ENCODE measurements around the gene USP53.
"Not testable (repeated sequence)": the region's sequence is repeated elsewhere in the genome, so short reads cannot be mapped to it uniquely, and the experiment has no call there.

The USP53 gene

DNA sequence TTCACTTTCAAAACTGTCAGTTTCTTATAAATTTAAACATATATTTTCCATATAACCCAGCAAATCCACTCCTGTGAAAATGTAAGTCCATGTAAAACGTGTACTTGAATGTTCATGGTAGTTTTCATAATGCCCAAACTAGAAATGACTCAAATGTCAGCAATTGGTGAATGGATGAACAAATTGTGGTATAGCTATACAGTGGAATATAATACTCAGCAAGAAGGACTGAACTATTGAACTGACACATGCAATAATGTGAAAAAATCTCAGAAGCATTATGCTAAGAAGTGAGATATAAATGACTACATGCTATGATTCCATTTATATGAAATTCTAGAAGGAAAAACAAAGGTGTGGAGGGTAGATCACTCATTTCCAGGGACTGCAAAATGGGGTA, 52.2 kb downstream of the USP53 start:
- no peak for DNase-seq
- Histone ChIP-seq H3K9me3 (ENCODE audit: severe bottlenecking) (no peaks in the 10 kb centered on the region), H3K27ac (no peak overlapping the region), H3K27me3 (ENCODE audit: insufficient read depth, low read depth, severe bottlenecking) (no peaks in the 10 kb centered on the region), H3K4me3 (ENCODE audit: low read depth, low read length) (no peak overlapping the region), H3K36me3 (peaks cover 2% of the 10 kb centered on the region; the same call in 1 of the 2 replicates)
- TF ChIP-seq, protein P1, sequence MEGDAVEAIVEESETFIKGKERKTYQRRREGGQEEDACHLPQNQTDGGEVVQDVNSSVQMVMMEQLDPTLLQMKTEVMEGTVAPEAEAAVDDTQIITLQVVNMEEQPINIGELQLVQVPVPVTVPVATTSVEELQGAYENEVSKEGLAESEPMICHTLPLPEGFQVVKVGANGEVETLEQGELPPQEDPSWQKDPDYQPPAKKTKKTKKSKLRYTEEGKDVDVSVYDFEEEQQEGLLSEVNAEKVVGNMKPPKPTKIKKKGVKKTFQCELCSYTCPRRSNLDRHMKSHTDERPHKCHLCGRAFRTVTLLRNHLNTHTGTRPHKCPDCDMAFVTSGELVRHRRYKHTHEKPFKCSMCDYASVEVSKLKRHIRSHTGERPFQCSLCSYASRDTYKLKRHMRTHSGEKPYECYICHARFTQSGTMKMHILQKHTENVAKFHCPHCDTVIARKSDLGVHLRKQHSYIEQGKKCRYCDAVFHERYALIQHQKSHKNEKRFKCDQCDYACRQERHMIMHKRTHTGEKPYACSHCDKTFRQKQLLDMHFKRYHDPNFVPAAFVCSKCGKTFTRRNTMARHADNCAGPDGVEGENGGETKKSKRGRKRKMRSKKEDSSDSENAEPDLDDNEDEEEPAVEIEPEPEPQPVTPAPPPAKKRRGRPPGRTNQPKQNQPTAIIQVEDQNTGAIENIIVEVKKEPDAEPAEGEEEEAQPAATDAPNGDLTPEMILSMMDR (IDR thresholded peaks at IDR 0.05; ENCODE audit: low read depth, low read length), result no peak

DNA sequence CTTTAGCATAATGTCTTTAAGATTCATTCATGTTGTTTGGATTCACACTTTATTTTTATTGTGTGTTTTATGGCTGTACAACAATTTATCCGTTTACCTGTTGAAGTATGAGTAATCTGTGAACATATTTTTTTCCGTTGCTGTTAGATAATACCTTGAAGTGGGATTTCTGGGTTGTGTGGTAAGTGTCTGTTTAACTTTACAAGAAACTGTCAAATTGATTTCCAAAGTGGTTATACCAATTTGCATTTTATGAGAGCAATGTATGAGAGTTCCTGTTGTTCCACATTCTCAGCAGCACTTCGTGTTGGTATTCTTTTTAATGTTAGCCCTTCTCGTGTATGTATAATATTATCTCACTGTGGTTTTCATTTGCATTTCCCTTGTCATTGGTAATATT, 53.6 kb downstream of the USP53 start:
- Histone ChIP-seq H3K27ac (no peak overlapping the region), H3K27me3 (ENCODE audit: insufficient read depth, low read depth, severe bottlenecking) (no peaks in the 10 kb centered on the region), H3K36me3 (no peaks in the 10 kb centered on the region), H3K9me3 (ENCODE audit: severe bottlenecking) (no peaks in the 10 kb centered on the region), H3K4me3 (ENCODE audit: low read depth, low read length) (no peak overlapping the region)
- no peak for DNase-seq
- TF ChIP-seq, protein P1 (IDR thresholded peaks at IDR 0.05; ENCODE audit: low read depth, low read length), result no peak

DNA sequence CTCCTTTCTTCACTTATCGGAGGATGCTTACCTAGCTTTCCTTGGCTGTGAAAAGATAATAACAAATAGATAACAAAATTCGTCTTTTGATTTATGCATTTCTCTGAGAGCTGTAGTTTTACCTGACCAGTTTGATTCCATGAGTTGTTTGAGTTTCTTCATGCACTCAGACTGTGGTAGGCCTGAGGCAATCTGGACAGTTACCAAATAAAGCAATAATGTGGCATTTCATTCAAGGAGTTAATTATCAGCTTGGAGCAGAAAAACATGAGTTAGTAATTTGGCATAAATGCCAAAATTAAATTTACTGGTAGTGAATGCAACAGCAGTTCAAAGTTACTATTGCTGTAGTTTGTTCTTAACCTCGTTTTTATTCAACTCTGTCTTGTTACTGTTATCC, 56.0 kb downstream of the USP53 start:
- H3K36me3 ChIP-seq, result peaks cover 4% of the 10 kb centered on the region; the same call in 1 of the 2 replicates

DNA sequence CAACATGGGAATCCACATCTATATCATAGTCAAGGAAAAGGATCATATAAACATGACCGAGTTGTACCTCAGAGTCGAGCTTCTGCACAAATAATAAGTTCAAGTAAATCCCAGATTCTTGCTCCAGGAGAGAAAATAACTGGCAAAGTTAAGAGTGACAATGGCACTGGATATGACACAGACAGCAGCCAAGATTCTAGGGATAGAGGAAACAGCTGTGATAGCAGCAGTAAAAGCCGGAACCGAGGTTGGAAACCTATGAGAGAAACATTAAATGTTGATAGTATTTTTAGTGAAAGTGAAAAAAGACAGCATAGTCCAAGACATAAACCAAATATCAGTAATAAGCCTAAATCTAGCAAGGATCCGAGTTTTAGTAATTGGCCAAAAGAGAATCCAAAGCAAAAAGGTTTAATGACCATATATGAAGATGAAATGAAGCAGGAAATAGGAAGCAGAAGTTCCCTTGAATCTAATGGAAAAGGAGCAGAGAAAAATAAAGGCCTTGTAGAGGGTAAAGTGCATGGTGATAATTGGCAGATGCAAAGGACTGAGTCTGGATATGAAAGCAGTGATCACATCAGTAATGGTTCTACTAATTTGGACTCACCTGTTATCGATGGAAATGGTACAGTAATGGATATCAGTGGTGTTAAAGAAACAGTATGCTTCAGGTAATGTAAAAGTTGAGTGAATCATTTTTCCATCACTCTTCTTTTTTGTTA, 59.0 kb downstream of the USP53 start:
- no peak overlapping the region for H3K4me3 ChIP-seq (ENCODE audit: low read depth, low read length)
- H3K27ac ChIP-seq, result no peak overlapping the region
- no peaks in the 10 kb centered on the region for H3K9me3 ChIP-seq (ENCODE audit: severe bottlenecking)
- TF ChIP-seq, protein P1 (IDR thresholded peaks at IDR 0.05; ENCODE audit: low read depth, low read length), result no peak
- no peaks in the 10 kb centered on the region for H3K27me3 ChIP-seq (ENCODE audit: insufficient read depth, low read depth, severe bottlenecking)
- DNase-seq, result no peak
- H3K36me3 ChIP-seq, result peaks cover 4% of the 10 kb centered on the region; the same call in 1 of the 2 replicates

More for the DNA sequence above, 56.0 kb downstream of the USP53 start:
- Histone ChIP-seq H3K27ac (no peak overlapping the region), H3K27me3 (ENCODE audit: insufficient read depth, low read depth, severe bottlenecking) (no peaks in the 10 kb centered on the region), H3K4me3 (ENCODE audit: low read depth, low read length) (no peak overlapping the region), H3K9me3 (ENCODE audit: severe bottlenecking) (no peaks in the 10 kb centered on the region)
- no peak for DNase-seq
- TF ChIP-seq, protein P1 (IDR thresholded peaks at IDR 0.05; ENCODE audit: low read depth, low read length), result no peak

DNA sequence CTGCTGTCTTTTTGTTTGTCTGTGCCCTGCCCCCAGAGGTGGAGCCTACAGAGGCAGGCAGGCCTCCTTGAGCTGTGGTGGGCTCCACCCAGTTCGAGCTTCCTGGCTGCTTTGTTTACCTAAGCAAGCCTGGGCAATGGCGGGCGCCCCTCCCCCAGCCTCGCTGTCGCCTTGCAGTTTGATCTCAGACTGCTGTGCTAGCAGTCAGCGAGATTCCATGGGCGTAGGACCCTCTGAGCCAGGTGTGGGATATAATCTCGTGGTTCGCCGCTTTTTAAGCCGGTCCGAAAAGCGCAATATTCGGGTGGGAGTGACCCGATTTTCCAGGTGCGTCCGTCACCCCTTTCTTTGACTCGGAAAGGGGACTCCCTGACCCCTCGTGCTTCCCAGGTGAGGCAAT, 67.0 kb downstream of the USP53 start:
- not testable (repeated sequence) for DNase-seq; H3K27me3 ChIP-seq (ENCODE audit: insufficient read depth, low read depth, severe bottlenecking); H3K9me3 ChIP-seq (ENCODE audit: severe bottlenecking); H3K36me3 ChIP-seq; H3K4me3 ChIP-seq (ENCODE audit: low read depth, low read length); H3K27ac ChIP-seq

DNA sequence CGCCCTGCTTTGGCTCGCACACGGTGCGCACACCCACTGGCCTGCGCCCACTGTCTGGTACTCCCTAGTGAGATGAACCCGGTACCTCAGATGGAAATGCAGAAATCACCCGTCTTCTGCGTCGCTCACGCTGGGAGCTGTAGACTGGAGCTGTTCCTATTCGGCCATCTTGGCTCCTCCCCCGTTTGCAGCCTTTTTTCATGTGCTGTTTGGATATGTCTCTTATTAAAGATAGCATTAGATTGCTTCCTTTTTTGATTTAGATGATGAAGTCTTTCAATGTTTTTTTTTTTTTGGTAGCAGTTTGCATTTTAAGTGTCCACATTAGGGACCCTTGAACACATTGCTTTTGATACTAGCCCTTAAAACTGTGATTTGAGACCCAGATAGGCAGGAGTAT, 67.4 kb downstream of the USP53 start:
- not testable (repeated sequence) for H3K9me3 ChIP-seq (ENCODE audit: severe bottlenecking); H3K36me3 ChIP-seq; DNase-seq; H3K27me3 ChIP-seq (ENCODE audit: insufficient read depth, low read depth, severe bottlenecking); H3K27ac ChIP-seq; H3K4me3 ChIP-seq (ENCODE audit: low read depth, low read length)

DNA sequence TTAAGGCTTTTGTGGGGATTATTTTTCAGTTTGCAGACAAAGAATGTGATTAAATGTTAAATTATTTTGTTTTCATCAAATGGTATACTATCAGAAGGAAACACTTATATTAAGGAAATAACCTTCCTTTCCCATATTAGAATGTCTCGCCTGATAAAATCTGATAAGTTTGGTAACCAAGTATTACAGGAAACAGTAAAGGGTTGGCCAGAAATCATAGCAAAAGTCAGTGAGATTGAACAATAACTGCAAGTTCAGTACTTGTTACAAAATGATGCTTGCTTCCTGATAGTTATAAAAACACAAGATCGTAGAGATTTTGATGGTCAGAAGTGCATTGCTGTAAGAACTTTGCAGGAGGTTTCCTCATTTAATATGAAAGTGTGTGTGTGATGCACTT, 68.9 kb downstream of the USP53 start:
- TF ChIP-seq, protein P1 (IDR thresholded peaks at IDR 0.05; ENCODE audit: low read depth, low read length), result no peak
- DNase-seq, result no peak
- no peaks in the 10 kb centered on the region for H3K27me3 ChIP-seq (ENCODE audit: insufficient read depth, low read depth, severe bottlenecking)
- no peak overlapping the region for H3K27ac ChIP-seq
- H3K9me3 ChIP-seq (ENCODE audit: severe bottlenecking), result no peaks in the 10 kb centered on the region
- H3K4me3 ChIP-seq (ENCODE audit: low read depth, low read length), result no peak overlapping the region
- H3K36me3 ChIP-seq, result no peaks in the 10 kb centered on the region

Measured in WERI-Rb-1 (cell line).